GM23248 (cell line): ENCODE data around the gene SDR9C7. TPM values are rescaled to one million over a fixed set of nuclear protein-coding genes. Genes with fewer than 3 reads are reported as not detected.
"Not testable (repeated sequence)": the region's sequence is repeated elsewhere in the genome, so short reads cannot be mapped to it uniquely, and the experiment has no call there.

Source experiments
- DNase-seq: peaks from one replicate; pipeline ENCODE4 v3.0.0-alpha.2; 2015
- H2AFZ ChIP-seq: fragments of 200-600 bp; sonication (generic); 2 replicates; pipeline ENCODE4 v1.6.1; 2016; ENCODE audit warnings: antibody characterized with exemption
- H3F3A ChIP-seq: fragments of 200-600 bp; sonication (generic); 2 replicates; pipeline ENCODE4 v1.6.1; 2016; ENCODE audit warnings: mild to moderate bottlenecking, antibody characterized with exemption, mixed run types; ENCODE audit not compliant: insufficient read depth
- H3K27ac ChIP-seq: fragments of 200-600 bp; sonication (generic); 2 replicates; pipeline ENCODE4 v1.5.1; 2016; ENCODE audit warnings: mild to moderate bottlenecking
- H3K27me3 ChIP-seq: fragments of 200-600 bp; sonication (generic); replicated peaks from 2 replicates; pipeline ENCODE4 v1.6.1; 2016; ENCODE audit warnings: mild to moderate bottlenecking; ENCODE audit not compliant: insufficient read depth
- H3K36me3 ChIP-seq: fragments of 200-600 bp; sonication (generic); 2 replicates; pipeline ENCODE4 v1.6.1; 2016; ENCODE audit warnings: low read depth, mild to moderate bottlenecking
- H3K4me1 ChIP-seq: fragments of 200-600 bp; sonication (generic); 2 replicates; pipeline ENCODE4 v1.6.1; 2016; ENCODE audit warnings: mild to moderate bottlenecking; ENCODE audit not compliant: insufficient read depth
- H3K4me2 ChIP-seq: fragments of 200-600 bp; sonication (generic); one replicate; pipeline ENCODE4 v1.6.1; 2016; ENCODE audit warnings: mild to moderate bottlenecking; ENCODE audit not compliant: unreplicated experiment
- H3K4me3 ChIP-seq: fragments of 200-600 bp; sonication (generic); 2 replicates; pipeline ENCODE4 v1.5.1; 2016; ENCODE audit warnings: mild to moderate bottlenecking
- H3K79me2 ChIP-seq: fragments of 200-600 bp; sonication (generic); 2 replicates; pipeline ENCODE4 v1.6.1; 2016; ENCODE audit warnings: mild to moderate bottlenecking; ENCODE audit not compliant: insufficient read depth
- H3K9ac ChIP-seq: fragments of 200-600 bp; sonication (generic); 2 replicates; pipeline ENCODE4 v1.6.1; 2016; ENCODE audit warnings: mild to moderate bottlenecking
- H3K9me2 ChIP-seq: fragments of 200-600 bp; sonication (generic); 2 replicates; pipeline ENCODE4 v1.6.1; 2016; ENCODE audit warnings: mixed run types, mild to moderate bottlenecking, moderate library complexity; ENCODE audit not compliant: insufficient read depth
- H3K9me3 ChIP-seq: fragments of 200-600 bp; sonication (generic); one replicate; pipeline ENCODE4 v1.6.1; 2017; ENCODE audit warnings: low read depth
- H4K20me1 ChIP-seq: fragments of 200-600 bp; sonication (generic); 2 replicates; pipeline ENCODE4 v1.6.0; 2016; ENCODE audit not compliant: insufficient read depth
- EZH2 ChIP-seq: fragments of 200-600 bp; sonication (generic); IDR thresholded peaks from 2 replicates; pipeline ENCODE4 v1.6.1; 2018; ENCODE audit warnings: antibody characterized with exemption, mild to moderate bottlenecking; ENCODE audit not compliant: insufficient read depth, poor library complexity, severe bottlenecking
- EZH2phosphoT487 ChIP-seq: fragments of 200-600 bp; sonication (generic); IDR thresholded peaks from 2 replicates; pipeline ENCODE4 v1.6.1; 2018; ENCODE audit warnings: antibody characterized with exemption, moderate library complexity, mild to moderate bottlenecking, low read depth; ENCODE audit not compliant: insufficient read depth
- WGBS, 2 experiments: methylation state at CpG; one replicate each; pipeline ENCODE4 v1.1.6; 2015 to 2017; ENCODE audit warnings: low lambda C conversion rate in 2 of 2, low coverage in 1 of 2; ENCODE audit errors: missing lambda C conversion rate in 2 of 2; 5-methylcytosine and 5-hydroxymethylcytosine counted together
- in situ Hi-C: fragments of 300-500 bp; cut with MboI; formaldehyde crosslinking; loops from 2 replicates; pipeline ENCODE4 v1.15.0; 2020
- polyA plus RNA-seq: library from polyadenylated mRNA; unstranded; fragments of >200 nt; fragmentation: Nextera tagmentation; extraction: Ambion mirVana; gene quantifications from 2 replicates; pipeline ENCODE4 v1.2.1, GENCODE V29; 2016
- total RNA-seq: library from RNA; depleted of rRNA; stranded (reverse); fragments of >200 nt; shearing (Covaris generic); gene quantifications from 2 replicates; pipeline ENCODE4 v1.2.3, GENCODE V29; 2014

Gene SDR9C7
- total and polyA plus RNA-seq, 2 experiments from 2014 or later, result not detected

DNA sequence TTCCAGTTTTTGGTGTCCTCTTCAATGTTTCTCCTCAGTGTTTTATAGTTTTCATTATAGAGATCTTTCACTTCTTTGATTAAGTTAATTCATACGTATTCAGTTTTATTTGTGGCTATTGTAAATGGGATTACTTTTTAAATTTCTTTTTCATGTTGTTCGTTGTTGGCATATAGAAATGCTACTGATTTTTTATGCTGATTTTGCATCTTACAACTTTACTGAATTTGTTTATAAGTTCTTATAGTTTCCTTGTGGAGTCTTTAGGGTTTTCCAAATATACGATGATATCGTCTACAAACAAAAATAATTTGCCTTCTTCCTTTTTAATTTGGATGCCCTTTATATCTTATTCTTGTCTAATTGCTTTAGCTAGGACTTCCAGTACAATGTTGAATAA is 9.7 kb upstream of the SDR9C7 start:
- DNase-seq, result no peak
- H3K9me3 ChIP-seq, result no peaks in the 10 kb centered on the region
- H3K36me3 ChIP-seq, result no peaks in the 10 kb centered on the region
- H3K27ac ChIP-seq, result no peak overlapping the region
- no peaks in the 10 kb centered on the region; the same call in 1 of the 2 replicates for H3K27me3 ChIP-seq
- H4K20me1 ChIP-seq, result 0 out of 2 replicates have a peak, but pooled peaks cover 2% of the 10 kb centered on the region
- 86 to 87% methylated on average over 4 of the region's 4 CpGs for WGBS, 2 experiments
- H3K4me3 ChIP-seq, result no peak overlapping the region
- H3K9ac ChIP-seq, result no peak overlapping the region
- TF ChIP-seq EZH2 (no peak), EZH2phosphoT487 (no peak)
- in situ Hi-C loops, result no loop called here
- H2AFZ ChIP-seq, result no peak overlapping the region
- no peaks in the 10 kb centered on the region for H3K79me2 ChIP-seq
- H3K9me2 ChIP-seq, result no peaks in the 10 kb centered on the region
- H3K4me2 ChIP-seq, result no peak overlapping the region
- peaks cover 12% of the 10 kb centered on the region for H3K4me1 ChIP-seq
- peaks cover 15% of the 10 kb centered on the region for H3F3A ChIP-seq

DNA sequence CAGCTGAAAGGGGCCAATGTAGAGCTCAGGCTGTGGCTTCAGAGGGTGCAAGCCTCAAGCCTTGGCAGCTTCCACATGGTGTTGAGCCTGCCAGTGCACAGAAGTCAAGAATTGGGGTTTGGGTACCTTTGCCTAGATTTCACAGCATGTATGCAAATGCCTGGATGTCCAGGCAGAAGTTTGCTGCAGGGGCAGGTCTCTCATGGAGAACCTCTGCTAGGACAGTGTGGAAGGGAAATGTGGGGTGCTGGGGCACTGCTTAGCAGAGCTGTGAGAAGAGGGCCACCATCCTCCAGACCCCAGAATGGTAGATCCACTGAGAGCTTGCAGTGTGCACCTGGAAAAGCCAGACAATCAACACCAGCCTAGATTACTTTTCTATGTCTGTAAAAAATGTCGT is 9.2 kb upstream of the SDR9C7 start:
- H3K9me3 ChIP-seq, H3K27ac ChIP-seq, H2AFZ ChIP-seq, DNase-seq, H3K9ac ChIP-seq, H3K4me3 ChIP-seq, H3K27me3 ChIP-seq, H3K36me3 ChIP-seq, H3K79me2 ChIP-seq, H4K20me1 ChIP-seq, in situ Hi-C loops, H3K4me2 ChIP-seq, H3K9me2 ChIP-seq: not testable (repeated sequence)
- Histone ChIP-seq H3K4me1 (peaks cover 12% of the 10 kb centered on the region), H3F3A (peaks cover 15% of the 10 kb centered on the region)
- WGBS, 2 experiments, result 91 to 97% methylated on average over 1 of the region's 1 CpG

DNA sequence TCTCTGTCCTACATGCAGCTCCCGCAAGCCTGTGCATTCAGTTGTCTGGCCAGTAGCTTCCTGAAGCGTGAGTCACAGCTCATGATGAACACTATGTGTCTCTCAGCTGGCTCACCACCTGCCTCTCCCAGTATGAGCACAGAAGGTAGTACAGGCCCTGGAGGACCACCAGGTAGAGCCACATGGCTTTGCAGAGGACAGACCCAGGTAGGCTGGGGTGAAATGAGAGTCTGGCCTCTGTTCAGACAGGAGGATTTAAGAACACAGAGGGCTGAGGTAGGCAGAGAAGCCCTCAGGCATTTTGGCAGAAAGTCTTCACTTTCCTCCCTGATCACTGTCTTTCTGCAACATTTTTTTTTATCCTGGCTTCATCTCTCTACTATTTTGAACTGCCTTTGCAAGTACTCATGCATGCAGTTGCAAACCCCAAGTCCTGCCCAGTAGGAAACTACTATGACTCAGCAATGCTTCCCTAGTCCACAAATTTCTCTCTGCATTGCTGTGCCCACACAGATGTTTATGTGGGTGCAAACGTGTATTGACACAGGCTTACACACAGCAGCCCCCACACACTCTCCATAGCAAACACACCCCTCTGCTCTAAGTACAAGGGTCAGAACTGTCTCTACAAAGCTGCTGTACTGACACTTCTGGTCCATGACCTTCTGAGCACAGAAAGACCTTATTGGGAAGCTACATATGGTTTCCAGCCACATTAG is 7.2 kb upstream of the SDR9C7 start:
- no peak overlapping the region for H2AFZ ChIP-seq
- no peaks in the 10 kb centered on the region for H3K9me3 ChIP-seq
- no peak overlapping the region for H3K9ac ChIP-seq
- no peaks in the 10 kb centered on the region for H3K79me2 ChIP-seq
- no peaks in the 10 kb centered on the region for H3K36me3 ChIP-seq
- in situ Hi-C loops, result no loop called here
- peaks cover 12% of the 10 kb centered on the region for H3K4me1 ChIP-seq
- peaks cover 8% of the 10 kb centered on the region; the same call in 1 of the 2 replicates for H3K27me3 ChIP-seq
- WGBS, 2 experiments, result 2 to 5% methylated on average over 3 of the region's 3 CpGs
- TF ChIP-seq EZH2 (no peak), EZH2phosphoT487 (no peak)
- no peaks in the 10 kb centered on the region for H3K9me2 ChIP-seq
- 0 out of 2 replicates have a peak, but pooled peaks cover 2% of the 10 kb centered on the region for H4K20me1 ChIP-seq
- H3K27ac ChIP-seq, result peak overlapping the region; percentile 77
- H3K4me3 ChIP-seq, result 0 out of 2 replicates have a peak overlapping the region, but pooled peaks have one; percentile 29
- peak; percentile 85 for DNase-seq
- peaks cover 15% of the 10 kb centered on the region for H3F3A ChIP-seq
- H3K4me2 ChIP-seq, result peak overlapping the region; percentile 74

DNA sequence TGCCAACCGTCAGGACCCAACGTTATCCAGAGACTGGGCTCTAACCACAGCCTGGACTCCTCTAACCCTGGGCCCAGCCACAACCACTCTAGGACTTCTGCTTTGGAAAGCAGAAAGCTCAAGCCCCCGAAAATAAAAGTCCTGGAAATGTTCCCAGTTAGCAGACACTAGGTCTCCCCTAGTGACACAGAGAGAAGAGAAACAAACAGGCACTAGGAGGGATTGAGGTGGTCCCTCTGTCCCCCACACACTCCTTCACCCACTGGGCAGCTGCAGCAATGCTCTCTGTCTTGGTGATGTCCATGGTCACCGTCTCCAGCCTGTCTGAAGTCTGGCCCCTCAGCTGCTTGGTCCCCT is 6.7 kb upstream of the SDR9C7 start:
- H3K9me3 ChIP-seq, H4K20me1 ChIP-seq, H3K4me2 ChIP-seq, H3K9ac ChIP-seq, H3K27ac ChIP-seq, H3K4me3 ChIP-seq, H3K27me3 ChIP-seq, H3K9me2 ChIP-seq, in situ Hi-C loops, H2AFZ ChIP-seq, H3K79me2 ChIP-seq, DNase-seq, H3K36me3 ChIP-seq: not testable (repeated sequence)
- peaks cover 15% of the 10 kb centered on the region for H3F3A ChIP-seq
- 0% methylated on average over 1 to 2 of the region's 4 CpGs for WGBS, 2 experiments
- peaks cover 12% of the 10 kb centered on the region for H3K4me1 ChIP-seq

DNA sequence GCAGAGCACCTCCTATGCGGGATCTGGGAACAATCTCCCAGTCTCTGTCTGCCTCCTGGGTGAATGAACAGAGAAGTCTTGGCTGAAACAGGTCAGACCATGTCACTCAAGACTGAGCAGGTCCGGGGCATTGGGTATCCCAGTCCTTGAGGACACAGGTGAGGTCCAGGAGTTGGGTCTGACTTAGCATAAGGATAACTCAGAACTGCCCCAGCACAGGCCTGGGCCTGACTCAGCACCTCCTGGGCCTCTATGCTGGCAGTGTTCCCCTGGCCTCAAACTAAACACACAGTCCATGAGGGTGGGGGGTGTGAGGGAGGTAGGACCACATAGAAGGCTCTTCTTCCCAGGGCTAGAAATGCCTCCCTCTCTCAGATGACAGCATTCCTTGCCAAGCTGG is 1.5 kb upstream of the SDR9C7 start:
- in situ Hi-C loops, result no loop called here
- Histone ChIP-seq H3K4me1 (peaks cover 5% of the 10 kb centered on the region; the same call in 1 of the 2 replicates), H3K27me3 (peaks cover 8% of the 10 kb centered on the region; the same call in 1 of the 2 replicates), H2AFZ (no peak overlapping the region), H3K27ac (no peak overlapping the region), H3F3A (no peaks in the 10 kb centered on the region), H3K9me2 (no peaks in the 10 kb centered on the region), H3K9me3 (no peaks in the 10 kb centered on the region), H3K9ac (no peak overlapping the region), H3K36me3 (no peaks in the 10 kb centered on the region), H3K4me3 (no peak overlapping the region), H3K4me2 (no peak overlapping the region), H3K79me2 (no peaks in the 10 kb centered on the region), H4K20me1 (no peaks in the 10 kb centered on the region)
- WGBS, 2 experiments, result 62 to 65% methylated on average over 2 of the region's 2 CpGs
- no peak for DNase-seq
- TF ChIP-seq EZH2 (no peak), EZH2phosphoT487 (no peak)
